Measurements from ENCODE around the gene PKDCC. TPM values are rescaled to one million over a fixed set of nuclear protein-coding genes. Genes with fewer than 3 reads are reported as not detected.
"Not testable (repeated sequence)": the region's sequence is repeated elsewhere in the genome, so short reads cannot be mapped to it uniquely, and the experiment has no call there.

The PKDCC gene
- total RNA-seq, 1 donor from 2014 or later = 9.6 TPM

DNA sequence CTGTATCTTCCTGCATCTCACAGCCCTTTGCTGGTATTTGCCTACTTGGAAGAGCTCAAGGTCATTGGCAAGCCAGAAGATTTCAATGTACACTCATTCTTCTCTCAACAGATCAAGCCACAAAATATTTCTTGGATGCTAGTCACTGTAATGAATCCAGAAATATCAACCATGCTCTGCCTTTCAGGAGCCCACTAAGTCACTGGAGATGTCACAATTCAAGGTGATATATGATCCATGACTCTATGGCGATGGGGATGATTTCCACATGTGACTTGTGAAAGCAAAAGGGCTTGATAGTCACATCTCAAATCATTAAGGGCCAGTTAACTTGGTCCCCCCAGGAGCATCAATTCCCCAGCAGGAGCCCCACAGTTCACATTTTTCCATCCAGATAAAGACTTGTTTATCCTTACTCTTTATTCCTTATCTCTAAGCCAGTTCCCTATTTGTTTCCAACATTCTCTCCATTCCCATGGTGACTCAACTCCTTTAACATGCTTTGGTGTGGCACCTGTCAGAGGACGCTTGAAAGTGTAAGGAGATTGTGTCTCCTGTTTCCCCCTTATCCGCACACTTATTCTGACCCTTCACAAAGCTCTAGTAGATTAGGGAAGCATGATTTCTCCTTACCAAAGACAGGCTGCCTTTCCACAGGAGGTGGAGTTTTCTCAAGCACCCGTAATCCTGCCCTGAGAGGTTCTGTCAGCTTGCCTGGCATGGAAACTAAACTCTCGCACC lies 15.8 kb downstream of the PKDCC start:
- Mint-ChIP-seq H3K4me3 (ENCODE audit: unreplicated experiment) (no peak overlapping the region), H3K36me3 (ENCODE audit: low read depth, unreplicated experiment) (no peaks in the 10 kb centered on the region), H3K27ac (ENCODE audit: unreplicated experiment) (no peak overlapping the region), H3K4me1 (ENCODE audit: unreplicated experiment) (no peaks in the 10 kb centered on the region), H3K27me3 (ENCODE audit: unreplicated experiment) (peaks cover 3% of the 10 kb centered on the region), H3K9me3 (ENCODE audit: unreplicated experiment) (no peaks in the 10 kb centered on the region)
- no peak for DNase-seq (ENCODE audit: low spot score)
- TF ChIP-seq CTCF (IDR thresholded peaks at IDR 0.05; ENCODE audit: unreplicated experiment) = no peak

- no peaks in the 10 kb centered on the region for H3K36me3 Mint-ChIP-seq (ENCODE audit: low read depth, unreplicated experiment)
- no peak for TF ChIP-seq CTCF (IDR thresholded peaks at IDR 0.05; ENCODE audit: unreplicated experiment)
- H3K9me3 Mint-ChIP-seq (ENCODE audit: unreplicated experiment) = no peaks in the 10 kb centered on the region
- H3K27me3 Mint-ChIP-seq (ENCODE audit: unreplicated experiment) = peaks cover 2% of the 10 kb centered on the region
- no peak overlapping the region for H3K27ac Mint-ChIP-seq (ENCODE audit: unreplicated experiment)
- H3K4me3 Mint-ChIP-seq (ENCODE audit: unreplicated experiment) = no peak overlapping the region
- no peak for DNase-seq (ENCODE audit: low spot score)
- no peaks in the 10 kb centered on the region for H3K4me1 Mint-ChIP-seq (ENCODE audit: unreplicated experiment)
Measured at GRCh38 chr2:42064417-42064942, 16.7 kb downstream of the PKDCC start.

- H3K4me3 Mint-ChIP-seq (ENCODE audit: unreplicated experiment); H3K27ac Mint-ChIP-seq (ENCODE audit: unreplicated experiment); H3K4me1 Mint-ChIP-seq (ENCODE audit: unreplicated experiment); H3K36me3 Mint-ChIP-seq (ENCODE audit: low read depth, unreplicated experiment); DNase-seq (ENCODE audit: low spot score); H3K9me3 Mint-ChIP-seq (ENCODE audit: unreplicated experiment); H3K27me3 Mint-ChIP-seq (ENCODE audit: unreplicated experiment): not testable (repeated sequence)
Measured at GRCh38 chr2:42065753-42066152, 17.9 kb downstream of the PKDCC start.

- H3K9me3 Mint-ChIP-seq (ENCODE audit: unreplicated experiment); H3K27me3 Mint-ChIP-seq (ENCODE audit: unreplicated experiment); DNase-seq (ENCODE audit: low spot score); H3K36me3 Mint-ChIP-seq (ENCODE audit: low read depth, unreplicated experiment); H3K4me1 Mint-ChIP-seq (ENCODE audit: unreplicated experiment); H3K4me3 Mint-ChIP-seq (ENCODE audit: unreplicated experiment); H3K27ac Mint-ChIP-seq (ENCODE audit: unreplicated experiment): not testable (repeated sequence)
Measured at GRCh38 chr2:42067001-42067400, 19.2 kb downstream of the PKDCC start.

DNA sequence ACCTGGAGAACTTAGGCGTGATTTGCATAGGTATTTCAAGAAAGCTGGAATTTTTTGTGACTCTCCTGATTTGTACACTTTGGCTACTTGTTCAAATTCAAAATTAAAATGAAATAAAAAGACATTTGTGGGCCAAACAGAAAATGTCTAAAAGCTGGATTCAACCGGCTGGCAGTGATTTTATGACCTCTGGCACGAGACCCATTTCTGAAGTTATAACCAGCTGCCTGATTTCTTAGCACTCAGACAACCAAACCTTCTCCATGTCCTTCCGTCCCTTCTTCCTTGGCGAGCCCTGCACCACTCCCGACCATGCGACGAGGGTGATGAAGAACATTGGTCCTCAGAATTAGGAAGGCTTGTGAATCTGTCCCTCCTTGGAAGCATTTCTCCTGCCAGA lies 19.7 kb downstream of the PKDCC start:
- no peak for DNase-seq (ENCODE audit: low spot score)
- Mint-ChIP-seq H3K27me3 (ENCODE audit: unreplicated experiment) (peaks cover 5% of the 10 kb centered on the region), H3K27ac (ENCODE audit: unreplicated experiment) (no peak overlapping the region), H3K9me3 (ENCODE audit: unreplicated experiment) (no peaks in the 10 kb centered on the region), H3K4me1 (ENCODE audit: unreplicated experiment) (peaks cover 2% of the 10 kb centered on the region), H3K36me3 (ENCODE audit: low read depth, unreplicated experiment) (no peaks in the 10 kb centered on the region), H3K4me3 (ENCODE audit: unreplicated experiment) (no peak overlapping the region)
- no peak for TF ChIP-seq CTCF (IDR thresholded peaks at IDR 0.05; ENCODE audit: unreplicated experiment)

GRCh38 chr2:42068571-42069178 lies 20.9 kb downstream of the PKDCC start:
- Mint-ChIP-seq H3K4me1 (ENCODE audit: unreplicated experiment) (peaks cover 4% of the 10 kb centered on the region), H3K9me3 (ENCODE audit: unreplicated experiment) (no peaks in the 10 kb centered on the region)
- no peak for DNase-seq (ENCODE audit: low spot score)

More at GRCh38 chr2:42068571-42069178, 20.9 kb downstream of the PKDCC start:
- no peak for TF ChIP-seq CTCF (IDR thresholded peaks at IDR 0.05; ENCODE audit: unreplicated experiment)
- Mint-ChIP-seq H3K27ac (ENCODE audit: unreplicated experiment) (no peak overlapping the region), H3K36me3 (ENCODE audit: low read depth, unreplicated experiment) (no peaks in the 10 kb centered on the region), H3K4me3 (ENCODE audit: unreplicated experiment) (no peak overlapping the region), H3K27me3 (ENCODE audit: unreplicated experiment) (peaks cover 5% of the 10 kb centered on the region)

Measured in endothelial cell (in vitro differentiated cells).